MM.1S (cell line): ENCODE results near the gene TMEM240.
A peak's percentile ranks its signal among the peaks of the same experiment; 100 is the strongest.

Source experiments
- DNase-seq: peaks from one replicate; pipeline ENCODE4 v3.0.0-alpha.2; 2015
- H2AFZ ChIP-seq: fragments of 300-600 bp; sonication (generic); 2 replicates; pipeline ENCODE4 v1.6.0; 2016; ENCODE audit warnings: antibody characterized with exemption, low read length
- H3F3A ChIP-seq: fragments of 300-600 bp; sonication (generic); 2 replicates; pipeline ENCODE4 v1.6.1; 2016; ENCODE audit warnings: mild to moderate bottlenecking, antibody characterized with exemption, low read length, moderate library complexity, mixed read lengths; ENCODE audit not compliant: insufficient read depth
- H3K27ac ChIP-seq: fragments of 300-600 bp; sonication (generic); 2 replicates; pipeline ENCODE4 v1.5.1; 2016; ENCODE audit warnings: mild to moderate bottlenecking, low read length
- H3K27me3 ChIP-seq: fragments of 300-600 bp; sonication (generic); replicated peaks from 2 replicates; pipeline ENCODE4 v1.6.0; 2016; ENCODE audit warnings: low read length; ENCODE audit not compliant: insufficient read depth
- H3K36me3 ChIP-seq: fragments of 300-600 bp; sonication (generic); replicated peaks from 2 replicates; pipeline ENCODE4 v1.6.1; 2016; ENCODE audit warnings: mild to moderate bottlenecking, low read length, mixed read lengths; ENCODE audit not compliant: insufficient read depth
- H3K4me1 ChIP-seq: fragments of 300-600 bp; sonication (generic); 2 replicates; pipeline ENCODE4 v1.6.1; 2016; ENCODE audit warnings: low read length, mixed read lengths
- H3K4me2 ChIP-seq: fragments of 300-600 bp; sonication (generic); 2 replicates; pipeline ENCODE4 v1.6.0; 2016; ENCODE audit warnings: low read depth, low read length
- H3K4me3 ChIP-seq: fragments of 300-600 bp; sonication (generic); 2 replicates; pipeline ENCODE4 v1.5.1; 2016; ENCODE audit warnings: low read length, mixed read lengths
- H3K79me2 ChIP-seq: fragments of 300-600 bp; sonication (generic); 2 replicates; pipeline ENCODE4 v1.6.1; 2016; ENCODE audit warnings: mixed run types, low read length, mixed read lengths
- H3K9ac ChIP-seq: fragments of 300-600 bp; sonication (generic); 2 replicates; pipeline ENCODE4 v1.6.1; 2016; ENCODE audit warnings: low read length, mixed read lengths
- H3K9me2 ChIP-seq: fragments of 300-600 bp; sonication (generic); replicated peaks from 2 replicates; pipeline ENCODE4 v1.6.1; 2016; ENCODE audit warnings: mild to moderate bottlenecking, low read length, mixed read lengths; ENCODE audit not compliant: insufficient read depth
- H3K9me3 ChIP-seq: fragments of 300-600 bp; sonication (generic); replicated peaks from 2 replicates; pipeline ENCODE4 v1.6.1; 2016; ENCODE audit warnings: mild to moderate bottlenecking, low read length, mixed read lengths; ENCODE audit not compliant: insufficient read depth
- H4K20me1 ChIP-seq: fragments of 300-600 bp; sonication (generic); 2 replicates; pipeline ENCODE4 v1.6.1; 2016; ENCODE audit warnings: mild to moderate bottlenecking, low read length, moderate library complexity, mixed read lengths; ENCODE audit not compliant: insufficient read depth
- CTCF ChIP-seq: fragments of 300-600 bp; sonication (generic); IDR thresholded peaks from 2 replicates; pipeline ENCODE4 v1.5.1; 2016; ENCODE audit warnings: antibody characterized with exemption, low read length, mixed read lengths
- EZH2 ChIP-seq: fragments of 300-600 bp; sonication (generic); optimal IDR thresholded peaks from 2 replicates; pipeline ENCODE3; 2017; ENCODE audit warnings: low read depth, mild to moderate bottlenecking, antibody characterized with exemption, low read length, mixed read lengths
- EZH2phosphoT487 ChIP-seq: fragments of 300-600 bp; sonication (generic); IDR thresholded peaks from 2 replicates; pipeline ENCODE4 v1.6.1; 2018; ENCODE audit warnings: antibody characterized with exemption, low read length

Gene TMEM240

GRCh38 chr1:1578371-1578940 is 38.0 kb upstream of the TMEM240 start:
- no peaks in the 10 kb centered on the region for H3K9me3 ChIP-seq
- 0 out of 2 replicates have a peak, but pooled peaks cover 1% of the 10 kb centered on the region for H3K4me1 ChIP-seq
- H3K9ac ChIP-seq = no peak overlapping the region
- no peak overlapping the region for H3K4me2 ChIP-seq
- H3K79me2 ChIP-seq = peaks cover 16% of the 10 kb centered on the region
- H2AFZ ChIP-seq = no peak overlapping the region
- no peaks in the 10 kb centered on the region for H3K36me3 ChIP-seq
- no peak for DNase-seq
- TF ChIP-seq CTCF (no peak), EZH2 (no peak), EZH2phosphoT487 (no peak)
- H3K27ac ChIP-seq = no peak overlapping the region
- H3K27me3 ChIP-seq = peaks cover 58% of the 10 kb centered on the region
- H3F3A ChIP-seq = peaks cover 3% of the 10 kb centered on the region; the same call in 1 of the 2 replicates
- no peaks in the 10 kb centered on the region for H4K20me1 ChIP-seq
- no peak overlapping the region for H3K4me3 ChIP-seq
- H3K9me2 ChIP-seq = no peaks in the 10 kb centered on the region

- no peak for DNase-seq
- Histone ChIP-seq H3K27ac (no peak overlapping the region), H3K4me1 (0 out of 2 replicates have a peak, but pooled peaks cover 3% of the 10 kb centered on the region), H3K36me3 (no peaks in the 10 kb centered on the region), H3F3A (peaks cover 3% of the 10 kb centered on the region; the same call in 1 of the 2 replicates), H3K79me2 (peaks cover 26% of the 10 kb centered on the region), H3K4me3 (no peak overlapping the region), H4K20me1 (no peaks in the 10 kb centered on the region), H3K27me3 (peaks cover 49% of the 10 kb centered on the region), H3K9me2 (no peaks in the 10 kb centered on the region), H3K4me2 (no peak overlapping the region), H3K9ac (no peak overlapping the region), H3K9me3 (no peaks in the 10 kb centered on the region), H2AFZ (no peak overlapping the region)
- no peak for TF ChIP-seq CTCF
- TF ChIP-seq EZH2 = no peak
- no peak for TF ChIP-seq EZH2phosphoT487
Observed at GRCh38 chr1:1577367-1578011, 37.1 kb upstream of the TMEM240 start.

GRCh38 chr1:1574721-1575537 is 34.5 kb upstream of the TMEM240 start, which contains the start of gene SSU72:
Gene SSU72, minus strand, starts transcription at chr1:1574863. Its CDS starts 306 bp downstream, at chr1:1574557.
- Histone ChIP-seq H3K27ac (peak within 1 kb of the TSS; percentile 67), H3K27me3 (peaks cover 32% of the 10 kb centered on the region), H3F3A (peaks cover 3% of the 10 kb centered on the region; the same call in 1 of the 2 replicates), H3K9me2 (no peaks in the 10 kb centered on the region), H3K79me2 (peaks cover 52% of the 10 kb centered on the region), H2AFZ (peak within 1 kb of the TSS; percentile 77), H4K20me1 (no peaks in the 10 kb centered on the region), H3K4me2 (peak within 1 kb of the TSS; percentile 97), H3K4me3 (peak within 1 kb of the TSS; percentile 100), H3K4me1 (0 out of 2 replicates have a peak, but pooled peaks cover 3% of the 10 kb centered on the region), H3K9me3 (no peaks in the 10 kb centered on the region), H3K36me3 (no peaks in the 10 kb centered on the region), H3K9ac (peak within 1 kb of the TSS; percentile 99)
- DNase-seq = peak; percentile 93
- no peak for TF ChIP-seq EZH2
- TF ChIP-seq CTCF = no peak
